Spleen (tissue), 11 donors: ENCODE measurements around the gene PSME1. TPM values are rescaled to one million over a fixed set of nuclear protein-coding genes. Genes with fewer than 3 reads are reported as not detected.
A peak's percentile ranks its signal among the peaks of the same experiment; 100 is the strongest.

Source experiments
- DNase-seq: peaks from one replicate; pipeline ENCODE4 v3.0.0-alpha.2; 2020
- H3K27ac ChIP-seq, 8 donors: fragments of 200-600 bp; sonication (generic) in 7 of 8; 1 replicate in 4 of 8; 2 replicates in 4 of 8; pipeline versions ENCODE4 v1.5.0 to v1.8.0; 2016 to 2021; ENCODE audit warnings: inconsistent platforms in 4 of 8, mild to moderate bottlenecking in 4 of 8, moderate library complexity in 1 of 8
- H3K27me3 ChIP-seq, 7 donors: fragments of 200-600 bp; sonication (generic) in 6 of 7; replicated peaks in 1 of 7; 1 replicate in 4 of 7; 2 replicates in 3 of 7; pipeline versions ENCODE4 v1.5.0 to v1.8.0; 2016 to 2021; ENCODE audit warnings: inconsistent platforms in 3 of 7, mild to moderate bottlenecking in 1 of 7
- H3K36me3 ChIP-seq, 6 donors: fragments of 200-600 bp; sonication (generic) in 5 of 6; 1 replicate in 4 of 6; 2 replicates in 2 of 6; pipeline versions ENCODE4 v1.5.0 to v1.8.0; 2016 to 2021; ENCODE audit warnings: inconsistent platforms in 2 of 6
- H3K4me1 ChIP-seq, 6 donors: fragments of 200-600 bp; sonication (generic) in 5 of 6; 1 replicate in 3 of 6; 2 replicates in 3 of 6; pipeline versions ENCODE4 v1.5.0 to v1.8.0; 2016 to 2021; ENCODE audit warnings: inconsistent platforms in 3 of 6
- H3K4me3 ChIP-seq, 8 donors: fragments of 200-600 bp; sonication (generic) in 7 of 8; 1 replicate in 4 of 8; 2 replicates in 4 of 8; pipeline versions ENCODE4 v1.5.0 to v1.8.0; 2016 to 2021; ENCODE audit warnings: inconsistent platforms in 4 of 8, mild to moderate bottlenecking in 4 of 8, moderate library complexity in 2 of 8
- H3K9me3 ChIP-seq, 8 donors: fragments of 200-600 bp; sonication (generic) in 7 of 8; 1 replicate in 4 of 8; 2 replicates in 4 of 8; pipeline versions ENCODE4 v1.5.0 to v1.8.0; 2016 to 2021; ENCODE audit warnings: inconsistent platforms in 4 of 8
- POLR2A ChIP-seq, 3 donors: fragments of 450-650 bp; IDR thresholded peaks; one replicate each; pipeline ENCODE4 v1.5.1; 2017; ENCODE audit warnings: antibody characterized with exemption in 3 of 3, mild to moderate bottlenecking in 1 of 3
- POLR2AphosphoS5 ChIP-seq, 3 donors: sonication (generic); formaldehyde crosslinking; IDR thresholded peaks; one replicate each; pipeline ENCODE4 v1.5.1; 2017; ENCODE audit warnings: antibody characterized with exemption in 3 of 3
- WGBS, 5 donors: extraction: QIAGEN DNeasy Blood & Tissue Kit in 3 of 5; methylation state at CpG; one replicate each; pipeline versions ENCODE4 v1.1.5 to v1.1.7; 2013 to 2018; 5-methylcytosine and 5-hydroxymethylcytosine counted together
- intact Hi-C: fragments of 100-400 bp; cut with DNase I; formaldehyde crosslinking; loops from one replicate; pipeline ENCODE4 v1.15.0; 2023; ENCODE audit warnings: low total_unique reads
- polyA plus RNA-seq, 3 donors: library from polyadenylated mRNA; stranded (reverse); fragments of 200-250 nt; gene quantifications; one replicate each; pipeline ENCODE4 v1.2.1, GENCODE V29; 2013
- total RNA-seq, 7 donors: library from RNA; depleted of rRNA in 3 of 7; stranded (reverse); fragments of >200 nt in 3 of 7; fragmentation: NEBNext Ultra II Directional in 4 of 7; extraction: Animal tissue kit (Norgen Biotek cat#: 25700) in 4 of 7; gene quantifications; one replicate each; pipeline versions ENCODE4 v1.1.0 to v1.2.1, GENCODE V29; 2016 to 2021
- TF ChIP-seq, protein P1 (sequence below), 11 experiments: fragments of 200-600 bp in 7 of 11; fragments of 450-650 bp in 4 of 11; sonication (generic) in 4 of 11; IDR thresholded peaks in 8 of 11; conservative IDR thresholded peaks in 3 of 11; 1 replicate in 7 of 11; 2 replicates in 4 of 11; pipeline versions ENCODE4 v1.4.0 to v1.8.0; 2016 to 2021; ENCODE audit warnings: antibody characterized with exemption in 11 of 11, inconsistent platforms in 4 of 11, mild to moderate bottlenecking in 1 of 11
- donor health status: healthy with polysubstance abuse.
- donor health status: DM: no; HTN: no; CAD: no; lungs with moderate emphysema.
- donor health status: DM: no; HTN: no; CAD: no.
- donor health status: Bipolar disorder and iron deficiency.
- donor health status: healthy.
- donor health status: DM: no; HTN: no; CAD: no.
- donor health status: DM: yes; HTN: yes; CAD: no.

PSME1 gene
- total and polyA plus RNA-seq, 10 donors = 157 to 441 (median 253) TPM

DNA sequence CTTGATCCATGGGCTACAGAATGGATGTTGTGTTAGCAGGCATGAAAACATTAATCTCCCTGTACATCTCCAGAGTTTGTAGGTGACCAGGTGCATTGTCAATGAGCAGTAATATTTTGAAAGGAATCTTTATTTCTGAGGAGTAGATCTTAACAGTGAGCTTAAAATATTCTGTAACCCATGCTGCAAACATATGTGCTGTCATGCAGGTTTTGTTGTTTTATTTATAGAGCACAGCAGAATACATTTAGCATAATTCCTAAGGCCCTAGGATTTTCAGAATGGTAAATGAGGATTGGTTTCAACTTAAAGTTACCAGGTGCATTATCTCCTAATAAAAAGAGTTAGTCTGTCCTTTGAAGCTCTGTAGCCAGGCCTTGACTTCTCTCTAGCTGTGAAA, 9.1 kb upstream of the PSME1 start:
- Histone ChIP-seq H3K36me3 (peaks cover 0 to 34% (median 24%) of the 10 kb centered on the region in 6 donors), H3K4me3 (no peak overlapping the region), H3K27ac (no peak overlapping the region), H3K4me1 (peaks cover 0 to 63% (median 35%) of the 10 kb centered on the region in 6 donors), H3K9me3 (no peaks in the 10 kb centered on the region), H3K27me3 (no peaks in the 10 kb centered on the region)
- no peak for DNase-seq
- intact Hi-C loops = no loop called here
- TF ChIP-seq POLR2AphosphoS5 (IDR thresholded peaks at IDR 0.05) = no peak
- TF ChIP-seq POLR2A (IDR thresholded peaks at IDR 0.05) = no peak
- TF ChIP-seq, protein P1, sequence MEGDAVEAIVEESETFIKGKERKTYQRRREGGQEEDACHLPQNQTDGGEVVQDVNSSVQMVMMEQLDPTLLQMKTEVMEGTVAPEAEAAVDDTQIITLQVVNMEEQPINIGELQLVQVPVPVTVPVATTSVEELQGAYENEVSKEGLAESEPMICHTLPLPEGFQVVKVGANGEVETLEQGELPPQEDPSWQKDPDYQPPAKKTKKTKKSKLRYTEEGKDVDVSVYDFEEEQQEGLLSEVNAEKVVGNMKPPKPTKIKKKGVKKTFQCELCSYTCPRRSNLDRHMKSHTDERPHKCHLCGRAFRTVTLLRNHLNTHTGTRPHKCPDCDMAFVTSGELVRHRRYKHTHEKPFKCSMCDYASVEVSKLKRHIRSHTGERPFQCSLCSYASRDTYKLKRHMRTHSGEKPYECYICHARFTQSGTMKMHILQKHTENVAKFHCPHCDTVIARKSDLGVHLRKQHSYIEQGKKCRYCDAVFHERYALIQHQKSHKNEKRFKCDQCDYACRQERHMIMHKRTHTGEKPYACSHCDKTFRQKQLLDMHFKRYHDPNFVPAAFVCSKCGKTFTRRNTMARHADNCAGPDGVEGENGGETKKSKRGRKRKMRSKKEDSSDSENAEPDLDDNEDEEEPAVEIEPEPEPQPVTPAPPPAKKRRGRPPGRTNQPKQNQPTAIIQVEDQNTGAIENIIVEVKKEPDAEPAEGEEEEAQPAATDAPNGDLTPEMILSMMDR (IDR thresholded peaks at IDR 0.05 in 8 of 11, conservative IDR thresholded peaks at IDR 0.05 in 3 of 11) = no peak

GRCh38 chr14:24127673-24128072, 8.3 kb upstream of the PSME1 start:
- H3K9me3 ChIP-seq = no peaks in the 10 kb centered on the region
- intact Hi-C loops = no loop called here

DNA sequence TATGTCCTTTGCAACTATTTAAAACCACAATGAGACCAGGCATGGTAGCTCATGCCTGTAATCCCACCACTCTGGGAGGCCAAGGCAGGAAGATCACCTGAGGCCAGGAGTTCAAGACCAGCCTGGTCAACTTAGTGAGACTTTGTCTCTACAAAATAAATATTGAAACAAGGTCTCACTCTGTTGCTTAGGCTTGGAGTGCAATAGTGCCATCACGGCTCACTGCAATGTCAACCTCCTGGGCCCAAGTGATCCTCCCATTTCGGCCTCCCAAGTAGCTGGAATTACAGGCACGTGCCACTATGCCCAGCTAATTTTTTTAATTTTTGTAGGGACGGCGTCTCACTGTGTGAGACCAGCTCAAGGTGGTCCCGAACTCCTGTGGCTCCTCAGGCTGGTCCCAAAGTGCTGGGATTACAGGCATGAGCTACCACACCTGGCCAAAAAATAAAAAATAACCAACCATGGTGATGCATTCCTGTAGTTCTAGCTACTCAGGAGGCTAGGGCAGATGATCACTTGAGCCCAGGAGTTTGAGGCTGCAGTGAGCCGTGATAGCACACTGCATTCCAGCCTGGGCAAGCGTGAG, 6.5 kb upstream of the PSME1 start:
- peak overlapping the region in 2 of 8 donors; percentile 86 to 92 for H3K27ac ChIP-seq
- peaks cover 6 to 58% (median 33%) of the 10 kb centered on the region in 6 donors for H3K4me1 ChIP-seq
- intact Hi-C loops = no loop called here
- WGBS, 5 donors = 90 to 97% (median 95%) methylated on average over 8 of the region's 8 CpGs
- no peak overlapping the region for H3K4me3 ChIP-seq
- no peak for DNase-seq
- H3K36me3 ChIP-seq = peaks cover 0 to 11% (median under 1%) of the 10 kb centered on the region in 6 donors
- no peaks in the 10 kb centered on the region for H3K9me3 ChIP-seq
- no peaks in the 10 kb centered on the region for H3K27me3 ChIP-seq
- TF ChIP-seq POLR2AphosphoS5 (IDR thresholded peaks at IDR 0.05) (no peak), POLR2A (IDR thresholded peaks at IDR 0.05) (no peak)
- TF ChIP-seq, protein P1 (IDR thresholded peaks at IDR 0.05 in 8 of 11, conservative IDR thresholded peaks at IDR 0.05 in 3 of 11) = no peak

More at GRCh38 chr14:24127673-24128072, 8.3 kb upstream of the PSME1 start:
- H3K27ac ChIP-seq = peak overlapping the region in 1 of 8 donors; percentile 10
- WGBS, 5 donors = 76 to 86% (median 81%) methylated on average over 2 of the region's 2 CpGs
- H3K4me3 ChIP-seq = no peak overlapping the region
- peaks cover 0 to 29% (median 16%) of the 10 kb centered on the region in 6 donors for H3K36me3 ChIP-seq
- peaks cover 6 to 64% (median 42%) of the 10 kb centered on the region in 6 donors for H3K4me1 ChIP-seq
- H3K27me3 ChIP-seq = no peaks in the 10 kb centered on the region
- TF ChIP-seq, protein P1 (IDR thresholded peaks at IDR 0.05 in 8 of 11, conservative IDR thresholded peaks at IDR 0.05 in 3 of 11) = no peak
- TF ChIP-seq POLR2A (IDR thresholded peaks at IDR 0.05) (no peak), POLR2AphosphoS5 (IDR thresholded peaks at IDR 0.05) (no peak)
- no peak for DNase-seq

- Histone ChIP-seq H3K9me3 (no peaks in the 10 kb centered on the region), H3K4me3 (peak within 1 kb of the TSS in 2 of 8 donors; percentile 0 to 34), H3K4me1 (peaks cover 8 to 65% (median 37%) of the 10 kb centered on the region in 6 donors), H3K36me3 (peaks cover 0 to 5% (median 0%) of the 10 kb centered on the region in 6 donors), H3K27ac (peak within 1 kb of the TSS; percentile 60 to 92 (median 80)), H3K27me3 (no peaks in the 10 kb centered on the region)
- no peak for DNase-seq
- TF ChIP-seq POLR2AphosphoS5 (IDR thresholded peaks at IDR 0.05) (no peak), POLR2A (IDR thresholded peaks at IDR 0.05) (no peak)
- TF ChIP-seq, protein P1 (IDR thresholded peaks at IDR 0.05 in 8 of 11, conservative IDR thresholded peaks at IDR 0.05 in 3 of 11) = no peak
- WGBS, 5 donors = 75 to 87% (median 78%) methylated on average over 5 of the region's 5 CpGs
- intact Hi-C loops = no loop called here
Observed at GRCh38 chr14:24130380-24130716, 5.6 kb upstream of the PSME1 start, which contains the start of gene FITM1. Gene FITM1 (plus strand): TSS chr14:24130659. CDS start chr14:24131564, 905 bp downstream.
